GM23248 (cell line): ENCODE results near the gene LRRC19. TPM values are rescaled to one million over a fixed set of nuclear protein-coding genes. Genes with fewer than 3 reads are reported as not detected.
A peak's percentile ranks its signal among the peaks of the same experiment; 100 is the strongest.

Experiments
- DNase-seq: peaks from one replicate; pipeline ENCODE4 v3.0.0-alpha.2; 2015
- H2AFZ ChIP-seq: fragments of 200-600 bp; sonication (generic); 2 replicates; pipeline ENCODE4 v1.6.1; 2016; ENCODE audit warnings: antibody characterized with exemption
- H3F3A ChIP-seq: fragments of 200-600 bp; sonication (generic); 2 replicates; pipeline ENCODE4 v1.6.1; 2016; ENCODE audit warnings: mild to moderate bottlenecking, antibody characterized with exemption, mixed run types; ENCODE audit not compliant: insufficient read depth
- H3K27ac ChIP-seq: fragments of 200-600 bp; sonication (generic); 2 replicates; pipeline ENCODE4 v1.5.1; 2016; ENCODE audit warnings: mild to moderate bottlenecking
- H3K27me3 ChIP-seq: fragments of 200-600 bp; sonication (generic); replicated peaks from 2 replicates; pipeline ENCODE4 v1.6.1; 2016; ENCODE audit warnings: mild to moderate bottlenecking; ENCODE audit not compliant: insufficient read depth
- H3K36me3 ChIP-seq: fragments of 200-600 bp; sonication (generic); 2 replicates; pipeline ENCODE4 v1.6.1; 2016; ENCODE audit warnings: low read depth, mild to moderate bottlenecking
- H3K4me1 ChIP-seq: fragments of 200-600 bp; sonication (generic); 2 replicates; pipeline ENCODE4 v1.6.1; 2016; ENCODE audit warnings: mild to moderate bottlenecking; ENCODE audit not compliant: insufficient read depth
- H3K4me2 ChIP-seq: fragments of 200-600 bp; sonication (generic); one replicate; pipeline ENCODE4 v1.6.1; 2016; ENCODE audit warnings: mild to moderate bottlenecking; ENCODE audit not compliant: unreplicated experiment
- H3K4me3 ChIP-seq: fragments of 200-600 bp; sonication (generic); 2 replicates; pipeline ENCODE4 v1.5.1; 2016; ENCODE audit warnings: mild to moderate bottlenecking
- H3K79me2 ChIP-seq: fragments of 200-600 bp; sonication (generic); 2 replicates; pipeline ENCODE4 v1.6.1; 2016; ENCODE audit warnings: mild to moderate bottlenecking; ENCODE audit not compliant: insufficient read depth
- H3K9ac ChIP-seq: fragments of 200-600 bp; sonication (generic); 2 replicates; pipeline ENCODE4 v1.6.1; 2016; ENCODE audit warnings: mild to moderate bottlenecking
- H3K9me2 ChIP-seq: fragments of 200-600 bp; sonication (generic); 2 replicates; pipeline ENCODE4 v1.6.1; 2016; ENCODE audit warnings: mixed run types, mild to moderate bottlenecking, moderate library complexity; ENCODE audit not compliant: insufficient read depth
- H3K9me3 ChIP-seq: fragments of 200-600 bp; sonication (generic); one replicate; pipeline ENCODE4 v1.6.1; 2017; ENCODE audit warnings: low read depth
- H4K20me1 ChIP-seq: fragments of 200-600 bp; sonication (generic); 2 replicates; pipeline ENCODE4 v1.6.0; 2016; ENCODE audit not compliant: insufficient read depth
- EZH2 ChIP-seq: fragments of 200-600 bp; sonication (generic); IDR thresholded peaks from 2 replicates; pipeline ENCODE4 v1.6.1; 2018; ENCODE audit warnings: antibody characterized with exemption, mild to moderate bottlenecking; ENCODE audit not compliant: insufficient read depth, poor library complexity, severe bottlenecking
- EZH2phosphoT487 ChIP-seq: fragments of 200-600 bp; sonication (generic); IDR thresholded peaks from 2 replicates; pipeline ENCODE4 v1.6.1; 2018; ENCODE audit warnings: antibody characterized with exemption, moderate library complexity, mild to moderate bottlenecking, low read depth; ENCODE audit not compliant: insufficient read depth
- WGBS, 2 experiments: methylation state at CpG; one replicate each; pipeline ENCODE4 v1.1.6; 2015 to 2017; ENCODE audit warnings: low lambda C conversion rate in 2 of 2, low coverage in 1 of 2; ENCODE audit errors: missing lambda C conversion rate in 2 of 2; 5-methylcytosine and 5-hydroxymethylcytosine counted together
- in situ Hi-C: fragments of 300-500 bp; cut with MboI; formaldehyde crosslinking; loops from 2 replicates; pipeline ENCODE4 v1.15.0; 2020
- polyA plus RNA-seq: library from polyadenylated mRNA; unstranded; fragments of >200 nt; fragmentation: Nextera tagmentation; extraction: Ambion mirVana; gene quantifications from 2 replicates; pipeline ENCODE4 v1.2.1, GENCODE V29; 2016
- total RNA-seq: library from RNA; depleted of rRNA; stranded (reverse); fragments of >200 nt; shearing (Covaris generic); gene quantifications from 2 replicates; pipeline ENCODE4 v1.2.3, GENCODE V29; 2014

LRRC19 gene
- total and polyA plus RNA-seq, 2 experiments from 2014 or later, result 0.10 TPM; not detected in 1

DNA sequence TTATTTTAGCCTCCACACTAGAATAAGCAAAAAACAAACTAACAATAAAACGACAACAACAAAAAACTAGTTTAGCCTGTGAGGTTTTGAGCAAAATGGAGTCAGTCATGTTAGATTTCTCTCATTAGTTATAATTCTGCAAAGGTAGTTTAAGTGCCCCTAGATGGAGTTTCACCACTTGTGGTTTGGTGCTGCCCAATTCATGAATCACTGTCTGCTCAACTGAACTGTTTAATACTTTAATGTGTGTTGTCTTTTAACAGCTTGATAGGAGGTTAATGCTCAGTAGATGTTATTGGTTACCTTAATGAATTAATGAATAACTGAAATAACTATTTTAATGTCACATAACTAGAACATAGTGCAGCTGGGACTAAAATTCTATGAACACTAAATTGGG lies 55.0 kb downstream of the LRRC19 start:
- Histone ChIP-seq H3K36me3 (no peaks in the 10 kb centered on the region), H3K9me2 (no peaks in the 10 kb centered on the region), H3K9me3 (no peaks in the 10 kb centered on the region), H3K4me2 (no peak overlapping the region), H3K4me1 (peaks cover 12% of the 10 kb centered on the region), H3K9ac (no peak overlapping the region), H3K27me3 (no peaks in the 10 kb centered on the region), H4K20me1 (no peaks in the 10 kb centered on the region), H3K4me3 (no peak overlapping the region), H2AFZ (no peak overlapping the region), H3K27ac (no peak overlapping the region), H3K79me2 (peaks cover 15% of the 10 kb centered on the region), H3F3A (peaks cover 11% of the 10 kb centered on the region; the same call in 1 of the 2 replicates)
- WGBS, 2 experiments, result 95 to 100% methylated on average over 1 of the region's 1 CpG
- peak; percentile 18 for DNase-seq
- TF ChIP-seq EZH2, result no peak
- no peak for TF ChIP-seq EZH2phosphoT487
- in situ Hi-C loops, result no loop called here

DNA sequence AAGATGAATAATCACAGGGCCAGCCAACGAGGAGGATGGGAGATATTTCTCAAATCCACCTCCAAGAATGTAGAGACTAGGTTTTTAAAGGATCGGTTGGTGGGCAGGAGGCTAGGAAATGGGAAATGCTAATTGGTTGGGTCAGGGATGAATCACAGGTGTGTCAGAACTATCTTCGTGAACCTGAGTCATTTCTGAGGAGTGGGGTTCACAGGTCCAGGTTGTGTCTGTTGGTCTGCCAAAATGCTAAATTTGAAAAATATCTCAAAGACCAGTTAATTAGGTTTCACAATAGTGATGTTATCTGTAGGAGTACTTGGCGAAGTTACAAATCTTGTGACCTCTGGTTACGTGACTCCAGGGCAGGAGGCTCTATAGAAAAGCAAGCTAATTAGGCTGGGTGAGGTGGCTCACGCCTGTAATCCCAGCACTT lies 55.8 kb downstream of the LRRC19 start:
- peak; percentile 33 for DNase-seq
- Histone ChIP-seq H3K9me3 (no peaks in the 10 kb centered on the region), H3K36me3 (no peaks in the 10 kb centered on the region), H3K9ac (no peak overlapping the region), H3F3A (peaks cover 2% of the 10 kb centered on the region; the same call in 1 of the 2 replicates), H3K4me2 (no peak overlapping the region), H3K79me2 (peaks cover 24% of the 10 kb centered on the region), H3K27ac (no peak overlapping the region), H3K4me3 (no peak overlapping the region), H3K4me1 (peaks cover 18% of the 10 kb centered on the region), H2AFZ (no peak overlapping the region), H3K9me2 (no peaks in the 10 kb centered on the region), H4K20me1 (no peaks in the 10 kb centered on the region), H3K27me3 (no peaks in the 10 kb centered on the region)
- in situ Hi-C loops, result no loop called here
- 41 to 42% methylated on average over 6 of the region's 6 CpGs for WGBS, 2 experiments
- no peak for TF ChIP-seq EZH2
- TF ChIP-seq EZH2phosphoT487, result no peak

DNA sequence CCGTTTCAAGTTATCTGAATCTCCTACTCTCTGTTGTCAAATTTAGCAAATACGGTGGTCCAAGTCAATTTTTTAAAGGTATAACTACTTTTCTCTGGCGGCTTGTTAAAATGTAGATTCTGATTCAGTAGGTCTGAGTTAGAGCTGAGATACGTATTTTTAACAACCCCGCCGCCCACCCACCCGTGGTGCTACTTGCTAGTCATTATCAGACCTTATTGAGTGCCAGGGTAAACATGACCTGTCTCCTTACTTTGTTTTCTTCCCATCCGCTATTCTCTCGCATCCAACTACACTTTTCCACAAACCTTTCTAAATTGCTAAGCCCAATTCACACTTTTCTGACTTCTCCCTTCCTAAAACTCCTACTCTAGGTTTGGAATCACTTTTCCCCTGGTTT lies 57.7 kb downstream of the LRRC19 start:
- Histone ChIP-seq H3K9ac (peak overlapping the region; percentile 92), H3K27me3 (no peaks in the 10 kb centered on the region), H3K9me3 (no peaks in the 10 kb centered on the region), H3K4me1 (peaks cover 18% of the 10 kb centered on the region), H3K79me2 (peaks cover 43% of the 10 kb centered on the region), H3K4me2 (peak overlapping the region; percentile 94), H3K27ac (peak overlapping the region; percentile 95), H4K20me1 (no peaks in the 10 kb centered on the region), H3F3A (no peaks in the 10 kb centered on the region), H2AFZ (peak overlapping the region; percentile 94), H3K4me3 (peak overlapping the region; percentile 87), H3K9me2 (no peaks in the 10 kb centered on the region), H3K36me3 (no peaks in the 10 kb centered on the region)
- TF ChIP-seq EZH2phosphoT487 (no peak), EZH2 (no peak)
- 0% methylated on average over 9 of the region's 9 CpGs for WGBS, 2 experiments
- in situ Hi-C loops, result no loop called here
- DNase-seq, result peak; percentile 36

DNA sequence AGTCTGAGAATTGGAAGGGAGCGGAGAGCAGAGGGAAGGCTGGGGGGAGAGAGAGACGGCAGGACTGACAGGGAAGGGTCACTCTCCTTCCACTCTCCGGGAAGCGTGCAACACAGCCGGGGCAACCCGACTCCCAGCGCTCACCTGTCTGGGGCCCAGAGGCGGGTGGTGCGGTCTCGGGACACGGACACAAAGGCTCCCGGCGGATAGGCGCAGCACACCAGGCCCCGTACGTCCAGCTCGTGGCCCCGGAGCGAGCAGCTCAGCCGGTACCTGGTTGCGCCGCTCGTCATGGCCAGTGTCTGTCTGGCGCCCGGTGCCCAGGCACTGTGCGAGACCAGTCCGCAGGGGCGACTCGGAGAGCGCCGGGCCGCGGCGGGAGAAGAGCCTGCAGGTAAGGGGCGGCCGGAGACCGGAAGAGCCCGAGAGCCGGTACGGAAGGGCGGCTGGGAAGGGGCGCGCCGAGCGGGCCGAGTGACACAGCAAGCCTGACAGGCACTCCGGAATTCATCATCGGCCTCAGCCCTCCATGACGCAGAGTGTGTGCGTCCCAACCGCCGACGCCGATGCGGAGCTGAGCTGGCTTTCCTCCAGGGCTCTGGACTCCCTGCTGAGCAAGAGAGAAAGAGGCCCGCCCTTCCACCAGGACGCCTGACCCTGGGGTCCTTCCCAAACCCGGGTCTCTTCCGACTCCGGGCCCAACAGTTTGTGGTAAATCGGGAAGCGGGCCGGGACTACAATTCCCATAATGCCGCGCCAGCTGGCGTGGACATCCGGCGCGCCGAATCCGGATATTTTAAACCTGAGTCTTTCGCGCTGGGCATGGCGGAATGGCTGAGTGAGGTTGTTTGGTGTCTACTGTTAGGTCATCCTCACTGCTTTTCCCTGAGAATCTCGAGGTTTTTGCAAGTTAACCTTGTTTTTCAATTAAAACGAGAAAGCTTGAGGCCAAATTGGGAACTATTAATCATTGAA lies 58.4 kb downstream of the LRRC19 start, which contains the start of gene PLAA:
TSS of gene PLAA (minus strand) at position 490 of the 975 bp plus-strand sequence. CDS start at position 293, 197 bp downstream.
- peak; percentile 97 for DNase-seq
- Histone ChIP-seq H2AFZ (peak within 1 kb of the TSS; percentile 94), H3K27me3 (no peaks in the 10 kb centered on the region), H3K4me1 (peaks cover 18% of the 10 kb centered on the region), H4K20me1 (no peaks in the 10 kb centered on the region), H3K4me3 (peak within 1 kb of the TSS; percentile 87), H3K36me3 (no peaks in the 10 kb centered on the region), H3K79me2 (peaks cover 50% of the 10 kb centered on the region), H3K9ac (peak within 1 kb of the TSS; percentile 92), H3K9me2 (no peaks in the 10 kb centered on the region), H3K9me3 (no peaks in the 10 kb centered on the region), H3K27ac (peak within 1 kb of the TSS; percentile 95), H3K4me2 (peak within 1 kb of the TSS; percentile 94), H3F3A (no peaks in the 10 kb centered on the region)
- 1% methylated on average over 71 to 73 of the region's 76 CpGs for WGBS, 2 experiments
- in situ Hi-C loops, result no loop called here
- no peak for TF ChIP-seq EZH2phosphoT487
- no peak for TF ChIP-seq EZH2
